B cell (primary cell): Measurements from ENCODE around the gene MND1. TPM values are rescaled to one million over a fixed set of nuclear protein-coding genes. Genes with fewer than 3 reads are reported as not detected.

Experiments
- ATAC-seq: fragments of 200-7000 bp; cut with Tn5 transposase; one replicate; pipeline ENCODE4 v1.10.0; 2021; ENCODE audit warnings: low read depth, mild to moderate bottlenecking, moderate number of reproducible peaks, moderate library complexity
- CTCF ChIA-PET: fragments of 350-600 bp; sonication (Branson Sonifier 250); formaldehyde crosslinking; loops from one replicate; lab custom pipeline; 2021; ENCODE audit warnings: antibody characterized with exemption, inconsistent platforms; lab: Charles Lee
- POLR2A ChIA-PET: fragments of 350-600 bp; sonication (Branson Sonifier 250); formaldehyde crosslinking; loops from one replicate; lab custom pipeline; 2021; ENCODE audit warnings: antibody characterized with exemption; lab: Charles Lee
- DNase-seq: peaks from one replicate; pipeline ENCODE4 v3.0.0; 2013
- H2AFZ ChIP-seq: 2 replicates; pipeline ENCODE4 v1.6.1; 2012; ENCODE audit warnings: mild to moderate bottlenecking, low read depth, low read length; ENCODE audit not compliant: insufficient read depth, poor library complexity, severe bottlenecking
- H3K27ac ChIP-seq, 2 donors: 1 replicate in 1 of 2; 2 replicates in 1 of 2; pipeline ENCODE4 v1.5.1; 2012 to 2013; ENCODE audit warnings: low read length in 2 of 2, mild to moderate bottlenecking in 2 of 2, moderate library complexity in 1 of 2
- H3K27me3 ChIP-seq, 4 experiments: fragments of 200-600 bp in 1 of 4; sonication (generic) in 1 of 4; replicated peaks in 1 of 4; 1 replicate in 2 of 4; 2 replicates in 2 of 4; pipeline versions ENCODE4 v1.6.1 to v1.7.0; 2013 to 2016; ENCODE audit warnings: low read length in 3 of 4, mild to moderate bottlenecking in 2 of 4, mixed read lengths in 1 of 4, moderate library complexity in 1 of 4; ENCODE audit not compliant: insufficient read depth in 4 of 4, control insufficient read depth in 3 of 4; ENCODE audit errors: control extremely low read depth in 1 of 4
- H3K36me3 ChIP-seq, 2 experiments: replicated peaks in 1 of 2; 1 replicate in 1 of 2; 2 replicates in 1 of 2; pipeline versions ENCODE4 v1.6.1 to v1.7.1; 2013; ENCODE audit warnings: low read length in 1 of 2; ENCODE audit not compliant: insufficient read depth in 2 of 2, control insufficient read depth in 1 of 2; ENCODE audit errors: control extremely low read depth in 1 of 2, extremely low read depth in 1 of 2
- H3K4me1 ChIP-seq, 2 donors: fragments of 200-600 bp in 1 of 2; sonication (generic) in 1 of 2; 1 replicate in 1 of 2; 2 replicates in 1 of 2; pipeline versions ENCODE4 v1.5.1 to v1.6.1; 2013 to 2017; ENCODE audit warnings: low read length in 2 of 2; ENCODE audit not compliant: control insufficient read depth in 2 of 2, insufficient read depth in 2 of 2
- H3K4me2 ChIP-seq: replicated peaks from 2 replicates; pipeline ENCODE3; 2012; ENCODE audit warnings: mild to moderate bottlenecking, low read depth, low read length; ENCODE audit not compliant: poor library complexity, severe bottlenecking
- H3K4me3 ChIP-seq, 5 experiments: fragments of 200-600 bp in 1 of 5; sonication (generic) in 1 of 5; 1 replicate in 3 of 5; 2 replicates in 2 of 5; pipeline versions ENCODE4 v1.5.1 to v1.7.0; 2011 to 2016; ENCODE audit warnings: low read length in 4 of 5, mild to moderate bottlenecking in 4 of 5, low read depth in 2 of 5, control low read depth in 1 of 5, moderate library complexity in 1 of 5; ENCODE audit not compliant: insufficient read depth in 1 of 5; ENCODE audit errors: control extremely low read depth in 1 of 5, extremely low read depth in 1 of 5
- H3K79me2 ChIP-seq: fragments of 200-600 bp; sonication (generic); one replicate; pipeline ENCODE4 v1.6.0; 2016; ENCODE audit warnings: low read length; ENCODE audit not compliant: control insufficient read depth, insufficient read depth
- H3K9ac ChIP-seq: fragments of 200-600 bp; sonication (generic); 2 replicates; pipeline ENCODE4 v1.6.1; 2017; ENCODE audit warnings: mild to moderate bottlenecking, low read length, moderate library complexity
- H3K9me3 ChIP-seq, 3 donors: one replicate each; pipeline versions ENCODE4 v1.6.1 to v1.7.1; 2013; ENCODE audit warnings: low read length in 2 of 3; ENCODE audit not compliant: control insufficient read depth in 2 of 3, insufficient read depth in 1 of 3; ENCODE audit errors: control extremely low read depth in 1 of 3
- H4K20me1 ChIP-seq: 2 replicates; pipeline ENCODE4 v1.6.0; 2012; ENCODE audit warnings: mild to moderate bottlenecking, low read length; ENCODE audit not compliant: insufficient read depth, control insufficient read depth, poor library complexity, severe bottlenecking
- H3K27ac Mint-ChIP-seq: one replicate; pipeline ENCODE4 v1.8.0; 2021; ENCODE audit warnings: mixed read lengths
- H3K27me3 Mint-ChIP-seq: one replicate; pipeline ENCODE4 v1.8.0; 2021; ENCODE audit warnings: mixed read lengths
- H3K4me1 Mint-ChIP-seq: one replicate; pipeline ENCODE4 v1.8.0; 2021; ENCODE audit warnings: mixed read lengths
- H3K4me3 Mint-ChIP-seq: one replicate; pipeline ENCODE4 v1.8.0; 2021; ENCODE audit warnings: mixed read lengths
- H3K9me3 Mint-ChIP-seq: one replicate; pipeline ENCODE4 v1.8.0; 2022; ENCODE audit warnings: mixed read lengths; ENCODE audit not compliant: insufficient read depth
- CTCF ChIP-seq: fragments of 200-600 bp; IDR thresholded peaks from one replicate; pipeline ENCODE4 v1.8.0; 2022; ENCODE audit warnings: antibody characterized with exemption, mild to moderate bottlenecking
- EZH2 ChIP-seq: IDR thresholded peaks from 2 replicates; pipeline ENCODE4 v1.6.1; 2012; ENCODE audit warnings: borderline replicate concordance, low read depth, mild to moderate bottlenecking, moderate library complexity, low read length; ENCODE audit not compliant: insufficient read depth, poor library complexity, severe bottlenecking
- WGBS: methylation state at CpG from one replicate; pipeline ENCODE4 v1.1.5; 2013; ENCODE audit warnings: missing lambda C conversion rate; ENCODE audit not compliant: insufficient coverage; 5-methylcytosine and 5-hydroxymethylcytosine counted together
- intact Hi-C: fragments of 100-400 bp; cut with micrococcal nuclease; formaldehyde crosslinking; loops from one replicate; pipeline ENCODE4 v1.10.0; 2022
- polyA plus RNA-seq: library from polyadenylated mRNA; depleted of rRNA; stranded (reverse); fragments of >200 nt; gene quantifications from 2 replicates; pipeline ENCODE4 v1.2.3, GENCODE V29; 2012
- total RNA-seq, 2 donors: library from RNA; stranded (reverse); fragments of 120-200 nt in 1 of 2; gene quantifications; 1 replicate in 1 of 2; 2 replicates in 1 of 2; pipeline versions ENCODE4 v1.2.3 to v1.2.4, GENCODE V29; 2013 to 2022

The MND1 gene
- total and polyA plus RNA-seq, 2 donors (not counting 1 experiment from before 2014, with no cell fraction given), result not detected

DNA sequence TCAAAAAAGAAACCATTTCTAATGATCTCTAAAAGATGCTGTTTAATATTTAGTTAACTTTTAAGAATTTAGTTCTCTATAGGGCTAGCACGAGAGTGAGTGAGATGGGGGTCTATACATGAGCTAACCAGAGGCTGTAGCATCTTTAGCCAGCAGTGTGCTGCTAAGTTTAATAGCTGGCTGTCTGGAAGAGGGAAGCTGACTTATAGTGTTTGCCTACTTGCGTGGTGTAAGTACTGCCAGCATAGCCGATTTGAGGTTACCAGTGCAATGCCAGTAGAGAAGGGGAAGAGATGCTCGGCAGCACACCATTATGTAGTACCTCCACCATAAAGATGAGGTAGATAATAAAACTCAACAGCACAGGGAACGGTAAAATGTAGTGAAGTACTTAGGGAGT is 74.5 kb downstream of the MND1 start:
- H3K4me2 ChIP-seq, result peak overlapping the region; percentile 34
- peak overlapping the region; percentile 0 to 70 for H3K27ac ChIP-seq
- TF ChIP-seq EZH2 (no peak), CTCF (no peak)
- no peak for DNase-seq
- no CpG with 5 or more reads among the region's 5 CpGs for WGBS
- no peaks in the 10 kb centered on the region for H3K27me3 ChIP-seq
- ChIA-PET CTCF (interaction anchor here (0.6 to 3.4 kb wide), 3 partner anchors 14 to 155 kb away, joined by 4 to 10 read pairs (median 5); no protein-coding TSS in a partner anchor), POLR2A (no interaction called here)
- H4K20me1 ChIP-seq, result no peaks in the 10 kb centered on the region
- peaks cover 11% of the 10 kb centered on the region for H3K79me2 ChIP-seq
- H3K9me3 ChIP-seq, result no peaks in the 10 kb centered on the region
- Mint-ChIP-seq H3K4me1 (peaks cover 20% of the 10 kb centered on the region), H3K27me3 (no peaks in the 10 kb centered on the region), H3K9me3 (no peaks in the 10 kb centered on the region), H3K4me3 (peak overlapping the region; percentile 10), H3K27ac (peak overlapping the region; percentile 41)
- peak overlapping the region in 1 of 5 experiments; percentile 8 for H3K4me3 ChIP-seq
- no peak overlapping the region for H3K9ac ChIP-seq
- H3K36me3 ChIP-seq, result no peaks in the 10 kb centered on the region
- intact Hi-C loops, result no loop called here
- peak; percentile 21 for ATAC-seq
- H3K4me1 ChIP-seq, result peaks cover 10 to 13% of the 10 kb centered on the region in 2 donors
- peak overlapping the region; percentile 43 for H2AFZ ChIP-seq

GRCh38 chr4:153419673-153420278 is 75.3 kb downstream of the MND1 start:
- Mint-ChIP-seq H3K27ac (peak overlapping the region; percentile 41), H3K4me3 (peak overlapping the region; percentile 14), H3K4me1 (peaks cover 22% of the 10 kb centered on the region), H3K9me3 (no peaks in the 10 kb centered on the region), H3K27me3 (no peaks in the 10 kb centered on the region)
- no CpG with 5 or more reads among the region's 9 CpGs for WGBS
- peak overlapping the region; percentile 34 for H3K4me2 ChIP-seq
- ATAC-seq (peak; percentile 41), DNase-seq (peak; percentile 67)
- H3K4me1 ChIP-seq, result peaks cover 10 to 13% of the 10 kb centered on the region in 2 donors
- H4K20me1 ChIP-seq, result no peaks in the 10 kb centered on the region
- H3K36me3 ChIP-seq, result no peaks in the 10 kb centered on the region
- H3K79me2 ChIP-seq, result peaks cover 11% of the 10 kb centered on the region
- H3K4me3 ChIP-seq, result peak overlapping the region in 1 of 5 experiments; percentile 8
- peak overlapping the region; percentile 43 for H2AFZ ChIP-seq
- H3K27me3 ChIP-seq, result no peaks in the 10 kb centered on the region
- no peak overlapping the region for H3K9ac ChIP-seq
- intact Hi-C loops, result no loop called here
- ChIA-PET CTCF (interaction anchor here (0.6 to 3.4 kb wide), 3 partner anchors 13 to 154 kb away, joined by 5 to 10 read pairs (median 5); no protein-coding TSS in a partner anchor), POLR2A (no interaction called here)
- no peaks in the 10 kb centered on the region for H3K9me3 ChIP-seq
- no peak for TF ChIP-seq EZH2
- no peak for TF ChIP-seq CTCF
- H3K27ac ChIP-seq, result peak overlapping the region; percentile 30 to 70
